Activated CD4-positive, alpha-beta T cell treated with anti-CD3 and anti-CD28 coated beads for 24 hours (primary cell): ENCODE data around the gene DLGAP3.

Source experiments
- DNase-seq, 2 donors: peaks; one replicate each; pipeline ENCODE4 v3.0.0-alpha.2; 2020; ENCODE audit warnings: low read depth in 2 of 2

Gene DLGAP3

DNA sequence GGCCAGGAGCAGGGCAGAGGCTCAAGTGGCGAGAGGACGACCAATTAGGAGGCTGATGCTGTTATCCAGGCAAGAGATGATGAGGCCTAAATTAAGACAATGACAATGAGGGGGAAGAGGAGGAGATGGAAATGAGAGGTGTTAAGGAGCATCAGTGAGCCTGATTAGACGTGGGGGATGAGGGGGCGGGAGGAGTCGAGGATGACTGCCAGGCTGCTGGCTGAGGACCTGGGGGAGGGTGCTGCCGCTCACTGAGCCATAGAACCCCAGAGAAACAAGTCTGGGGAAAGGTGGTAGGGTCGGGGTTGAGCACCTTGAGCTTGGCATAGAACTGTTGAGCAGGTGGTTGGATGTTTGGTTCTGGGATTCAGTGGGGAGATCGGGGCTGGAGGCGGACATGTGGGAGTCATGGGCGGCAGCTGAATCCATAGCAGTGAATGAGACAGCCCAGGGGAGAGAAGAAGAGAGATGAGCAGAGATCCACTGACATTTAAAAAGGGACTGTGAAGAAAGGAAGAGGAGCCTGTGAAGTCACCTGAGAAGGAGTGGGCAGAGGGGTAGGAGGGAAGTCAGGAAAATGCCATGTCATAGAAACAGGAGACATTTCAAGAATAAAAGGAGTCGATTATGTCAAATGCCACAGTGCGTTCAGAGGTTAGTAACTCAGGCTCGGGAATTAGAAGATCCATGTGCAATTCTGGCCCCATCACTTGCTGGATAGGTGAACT, 28.5 kb downstream of the DLGAP3 start:
- DNase-seq = no peak

DNA sequence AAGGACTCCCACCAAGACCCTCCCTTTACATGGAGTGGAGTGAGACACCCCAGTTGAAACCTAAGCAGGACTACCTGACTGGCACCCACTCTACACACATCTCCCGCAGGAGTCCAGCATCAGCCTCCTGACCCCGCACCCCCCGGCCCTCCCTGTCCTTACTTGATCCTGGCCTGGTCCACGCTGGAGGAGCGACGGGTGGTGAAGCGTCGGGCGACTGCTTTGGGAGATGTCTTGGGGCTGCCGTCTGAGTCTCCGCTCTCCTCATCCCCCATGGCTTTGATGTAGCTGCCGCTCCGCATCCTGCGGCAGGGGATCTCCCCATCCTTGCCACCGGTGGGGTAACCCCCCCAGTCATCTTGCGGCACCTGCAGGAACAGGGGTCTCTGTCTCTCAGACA, 29.5 kb downstream of the DLGAP3 start:
- DNase-seq = no peak

DNA sequence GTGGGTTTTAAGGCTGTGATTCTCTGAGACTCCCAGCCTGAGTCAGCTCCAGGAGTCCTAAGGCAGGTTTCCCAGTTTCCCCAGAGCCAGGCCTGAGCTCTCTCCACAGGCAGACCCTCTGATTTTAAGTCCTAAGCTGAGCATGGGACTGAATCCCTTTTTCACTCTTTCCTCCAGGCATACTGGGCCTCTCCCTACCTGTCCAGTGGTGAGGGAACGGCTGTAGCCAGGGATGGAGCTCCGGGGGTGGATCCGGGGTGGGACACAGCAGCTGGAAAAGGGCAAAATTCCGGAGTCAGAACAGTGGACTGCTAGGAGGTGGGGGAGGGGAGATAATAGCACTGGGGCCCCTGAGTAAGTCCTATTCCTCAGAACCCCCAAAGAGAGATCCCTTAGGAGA, 30.0 kb downstream of the DLGAP3 start:
- no peak for DNase-seq

DNA sequence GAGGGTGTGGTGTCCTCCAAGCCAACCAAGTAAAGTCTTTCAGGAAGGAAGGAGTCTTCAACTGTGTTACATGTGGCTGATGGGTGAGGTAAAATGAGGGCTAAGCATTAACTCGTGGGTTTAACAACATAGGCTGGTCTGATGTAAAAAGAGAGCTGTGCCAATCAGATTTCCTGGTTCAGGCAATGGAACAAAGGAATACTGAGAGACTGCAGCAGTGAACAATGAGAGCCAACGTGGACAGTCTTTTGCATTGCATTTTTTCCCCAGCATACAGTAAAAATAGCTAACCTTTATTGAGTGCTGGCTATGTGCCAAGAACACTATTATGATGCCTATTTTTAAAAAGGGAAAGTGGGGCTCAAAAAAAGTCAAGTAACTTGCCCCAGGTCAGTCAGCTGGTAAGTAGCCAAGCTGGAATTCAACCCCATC, 31.1 kb downstream of the DLGAP3 start:
- no peak for DNase-seq

DNA sequence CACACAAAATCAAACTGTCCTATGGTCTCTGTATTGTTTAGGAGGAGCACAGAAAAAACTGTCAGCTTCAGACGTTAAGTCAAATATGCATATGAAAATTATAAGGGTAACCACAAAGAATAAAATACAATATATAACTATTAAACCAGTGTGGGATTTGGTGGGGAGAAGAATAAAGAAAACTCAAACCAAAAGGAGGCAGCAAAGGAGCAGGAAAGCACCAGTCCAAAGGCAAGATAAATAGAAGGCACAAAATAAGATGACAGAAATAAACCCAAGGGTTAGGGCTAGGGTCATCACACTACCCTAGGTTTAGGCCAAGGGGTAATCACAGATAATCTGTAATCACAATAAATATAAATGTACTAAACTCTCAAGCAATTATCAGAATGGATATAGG, 32.8 kb downstream of the DLGAP3 start:
- no peak for DNase-seq

DNA sequence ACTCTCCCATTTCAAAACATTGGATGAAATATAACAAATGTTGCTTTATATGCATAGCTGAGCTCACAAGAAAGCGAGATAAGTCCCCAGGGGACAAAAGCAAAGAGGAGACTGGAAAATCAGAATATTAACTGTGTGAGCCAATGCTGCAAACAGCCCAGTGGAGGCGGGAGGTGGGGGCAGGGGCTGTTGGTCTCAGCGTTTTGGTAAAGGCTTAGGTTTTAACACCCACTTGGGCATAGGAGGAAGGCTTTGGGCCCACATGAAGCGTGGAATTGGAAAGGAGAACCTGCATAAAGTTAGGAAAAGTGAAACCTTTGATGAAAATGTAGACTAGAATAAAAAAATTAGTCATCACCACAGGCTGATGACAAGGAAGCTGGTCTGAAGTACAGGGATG, 39.7 kb downstream of the DLGAP3 start:
- DNase-seq = no peak

DNA sequence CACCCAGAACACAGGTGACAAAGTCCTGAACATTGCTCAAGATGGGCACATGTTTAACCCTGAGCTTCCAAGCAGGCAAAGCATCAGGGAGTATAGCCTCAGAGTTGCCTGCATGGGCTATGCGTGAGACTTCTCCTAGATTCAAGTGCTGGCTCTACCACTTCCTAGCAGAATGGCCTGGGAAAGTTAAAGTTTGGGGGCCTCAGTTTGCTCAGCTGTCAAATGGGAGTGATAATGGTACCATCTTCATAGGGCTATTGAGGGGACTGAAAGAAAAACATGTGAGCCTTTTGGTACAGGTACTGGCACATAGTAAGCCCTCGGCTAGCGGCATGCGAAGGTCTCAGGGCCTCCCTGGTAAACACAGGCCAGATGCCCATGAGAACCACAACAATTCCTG, 41.9 kb downstream of the DLGAP3 start:
- no peak for DNase-seq

DNA sequence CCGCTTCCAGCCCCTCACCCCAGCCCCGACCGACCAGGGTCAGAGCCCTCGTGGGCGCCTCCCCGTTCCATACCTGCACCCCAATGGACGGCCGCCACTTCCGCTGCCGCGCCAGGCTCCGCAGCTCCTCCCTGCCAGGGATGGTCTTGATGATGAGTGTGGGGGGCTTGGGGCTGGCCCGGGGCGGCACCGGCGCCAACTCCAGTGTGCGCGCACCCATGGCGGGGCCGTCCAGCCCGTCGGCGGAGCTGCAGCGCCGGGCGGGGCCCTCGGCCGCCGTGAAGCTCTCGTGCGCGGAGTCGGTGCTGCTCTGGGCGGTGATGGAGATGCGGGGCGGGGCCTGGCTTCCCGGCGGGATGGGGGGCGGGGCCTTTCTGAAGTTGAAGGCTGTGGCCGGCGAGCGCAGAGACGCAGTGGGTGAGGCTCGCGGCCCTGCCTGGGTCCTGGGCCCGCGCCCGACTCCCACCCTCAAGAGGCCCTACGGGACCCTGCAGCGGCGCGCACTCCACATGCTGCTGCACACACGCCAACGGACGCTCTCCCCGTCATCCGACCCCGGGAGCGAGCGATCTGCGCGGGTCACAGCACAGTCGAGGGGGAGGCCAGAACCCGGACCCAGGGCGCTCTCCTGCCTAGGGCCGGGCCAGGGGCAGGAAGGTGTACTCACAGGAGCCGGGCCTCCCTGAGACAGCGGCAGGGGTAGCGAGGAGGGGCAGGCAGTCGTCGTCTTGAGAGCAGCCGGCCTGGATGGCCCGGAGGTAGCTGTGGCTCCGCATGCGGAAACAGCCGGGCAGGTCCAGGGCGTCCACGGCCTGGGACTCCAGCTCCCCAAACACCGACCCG, 43.8 kb downstream of the DLGAP3 start:
- peak; percentile 49 to 65 for DNase-seq

DNA sequence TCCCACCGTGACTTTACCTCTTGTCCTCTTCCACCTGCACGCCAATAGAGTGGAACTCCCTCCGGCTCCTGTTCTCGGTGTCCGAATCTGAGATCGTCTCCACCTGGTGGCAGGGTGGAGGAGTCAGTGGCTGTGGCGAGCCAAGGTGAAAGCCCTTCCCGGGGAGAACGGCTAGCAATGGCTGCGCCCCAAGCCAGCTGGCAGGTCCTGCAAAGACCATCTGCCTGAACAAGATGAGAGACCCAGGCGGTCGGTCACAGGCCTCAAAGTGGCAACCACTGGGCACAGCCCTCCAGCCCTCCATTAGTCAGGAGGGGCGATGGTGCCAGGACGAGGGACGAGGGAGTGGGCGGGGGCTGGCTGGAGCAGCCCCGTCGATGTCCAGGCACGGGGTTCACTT, 44.5 kb downstream of the DLGAP3 start:
- no peak for DNase-seq

DNA sequence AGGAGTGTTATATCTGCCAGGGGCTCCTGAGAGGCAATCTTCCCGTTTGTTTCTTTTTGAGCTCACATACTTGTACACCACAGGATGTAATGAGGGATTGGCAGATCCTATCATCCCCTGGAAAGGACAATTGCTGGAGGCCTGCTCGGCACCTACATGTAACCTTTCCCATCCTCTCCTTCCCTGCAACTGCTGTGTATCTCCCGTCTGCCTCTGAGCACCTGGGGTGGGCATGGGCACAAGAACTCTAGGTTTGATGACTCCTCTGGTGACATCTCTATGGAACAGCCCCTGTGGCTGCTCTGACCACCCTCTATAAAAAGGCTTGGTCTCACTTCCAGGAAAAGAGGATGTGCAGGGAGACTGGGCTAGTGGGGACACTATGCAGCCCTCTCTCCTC, 44.9 kb downstream of the DLGAP3 start:
- DNase-seq = no peak

DNA sequence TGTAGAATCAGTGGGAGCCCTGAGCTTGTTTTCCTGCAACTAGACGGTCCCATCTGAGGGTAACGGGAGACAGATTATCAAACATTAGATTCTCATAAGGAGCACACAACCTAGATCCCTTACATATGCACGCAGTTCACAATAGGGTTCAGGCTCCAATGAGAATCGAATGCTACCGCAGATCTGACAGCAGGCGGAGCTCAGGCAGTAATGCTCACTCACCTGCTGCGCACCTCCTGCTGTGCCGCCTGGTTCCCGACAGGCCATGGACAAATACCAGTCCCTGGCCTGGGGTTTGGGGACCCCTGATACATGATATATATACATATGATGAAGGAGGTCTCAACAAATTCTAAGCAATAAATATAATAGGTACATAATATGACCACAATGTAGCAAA, 50.2 kb downstream of the DLGAP3 start:
- no peak for DNase-seq

DNA sequence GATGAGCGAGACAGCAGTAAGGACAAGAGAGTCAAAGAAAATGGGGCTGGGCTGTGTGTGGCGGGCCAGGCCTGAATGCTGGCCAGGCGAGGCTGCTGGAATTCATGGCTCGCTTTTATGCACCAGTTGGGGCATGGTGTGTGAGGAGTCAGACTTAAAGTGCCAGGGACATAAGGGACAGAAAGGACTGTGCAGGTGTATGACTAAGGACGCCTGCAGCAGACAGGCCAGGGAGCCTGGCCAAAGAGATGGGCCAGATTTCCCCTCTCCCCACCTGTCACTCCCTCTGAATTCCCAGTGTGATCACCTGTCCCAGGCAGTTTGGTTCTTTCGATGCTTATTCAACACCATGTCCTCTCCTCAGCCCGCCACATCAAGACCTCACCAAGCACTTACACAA, 53.0 kb downstream of the DLGAP3 start:
- no peak for DNase-seq

DNA sequence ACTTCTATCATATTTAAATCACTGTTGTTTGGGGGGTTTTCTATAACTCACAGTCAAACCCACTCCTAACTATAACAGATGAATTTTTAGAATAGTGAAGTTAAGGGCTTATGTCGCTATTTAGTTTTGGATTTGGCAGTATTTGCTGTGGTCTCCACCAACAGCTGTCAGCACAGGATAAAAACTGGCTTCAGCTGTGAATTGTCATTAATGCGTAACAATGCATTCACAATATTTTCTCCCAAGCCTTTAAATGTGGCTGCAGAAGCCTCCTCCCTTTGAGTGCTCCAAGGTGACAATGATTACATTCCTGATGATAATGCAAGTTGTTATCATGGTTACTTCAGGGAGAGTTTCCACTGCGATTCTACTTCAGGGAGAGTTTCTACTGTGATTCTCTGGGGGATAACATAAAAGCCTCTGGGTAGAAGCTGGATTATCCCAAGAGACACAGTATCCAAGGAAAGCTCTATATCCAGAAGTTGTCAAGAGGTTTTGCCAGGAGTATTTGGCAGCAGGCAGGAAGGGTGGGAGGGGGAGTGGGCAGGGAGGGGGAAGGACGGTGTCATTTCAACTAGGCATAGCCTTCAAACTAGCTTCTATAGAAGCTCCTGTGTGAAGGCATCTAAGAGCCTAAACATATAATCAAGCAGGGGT, 55.0 kb downstream of the DLGAP3 start:
- DNase-seq = no peak

DNA sequence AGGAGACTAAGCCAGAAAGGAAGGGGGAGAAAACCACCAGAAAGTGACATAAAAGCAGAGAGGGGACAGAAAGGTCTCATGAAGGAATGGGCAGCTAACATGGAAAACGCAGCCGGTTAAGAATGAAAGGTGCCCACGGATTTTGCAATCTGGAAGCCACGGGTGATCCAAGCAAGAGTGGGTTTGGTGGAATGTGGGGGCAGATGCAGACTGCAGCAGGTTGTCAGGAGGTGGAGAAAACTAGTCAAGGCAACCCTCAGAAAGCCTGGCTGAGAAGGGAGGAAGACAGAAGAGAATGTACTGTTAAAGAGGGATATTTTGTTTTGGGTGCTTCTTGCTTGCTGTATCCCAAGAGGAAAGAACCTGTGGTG, 57.3 kb downstream of the DLGAP3 start:
- no peak for DNase-seq

DNA sequence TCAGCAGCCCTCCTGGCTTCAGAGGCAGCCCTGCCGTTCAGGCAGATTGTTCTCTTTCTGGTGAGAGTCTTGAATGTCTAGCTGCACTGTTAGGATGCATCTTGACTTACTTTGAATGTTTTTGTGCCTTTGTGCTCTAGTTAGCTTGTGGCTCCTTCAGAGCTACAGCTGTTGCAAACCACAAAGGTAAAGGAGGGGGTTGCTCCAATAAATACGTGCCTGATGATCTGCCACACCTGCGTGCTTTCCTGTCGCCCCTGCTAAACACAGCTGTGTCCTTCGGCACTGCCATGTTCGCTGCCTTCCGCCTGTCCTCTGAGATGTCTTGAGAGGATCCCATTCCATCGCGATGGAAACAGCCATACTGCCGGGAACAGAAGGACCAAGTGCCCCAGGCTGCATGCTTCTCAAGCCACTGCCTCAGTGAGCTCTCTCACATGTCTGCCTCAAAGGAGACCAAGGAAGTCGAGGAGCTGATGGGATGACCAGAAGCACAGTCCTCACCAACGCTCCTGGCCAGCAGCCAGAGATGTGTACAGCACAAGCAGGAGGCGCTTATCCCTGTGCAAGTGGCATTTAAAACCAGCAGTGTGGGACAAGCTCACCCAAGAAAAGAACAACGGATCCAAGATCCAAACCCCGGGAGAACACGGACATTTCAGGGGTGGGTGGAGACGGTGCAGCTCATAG, 57.9 kb downstream of the DLGAP3 start:
- no peak for DNase-seq

DNA sequence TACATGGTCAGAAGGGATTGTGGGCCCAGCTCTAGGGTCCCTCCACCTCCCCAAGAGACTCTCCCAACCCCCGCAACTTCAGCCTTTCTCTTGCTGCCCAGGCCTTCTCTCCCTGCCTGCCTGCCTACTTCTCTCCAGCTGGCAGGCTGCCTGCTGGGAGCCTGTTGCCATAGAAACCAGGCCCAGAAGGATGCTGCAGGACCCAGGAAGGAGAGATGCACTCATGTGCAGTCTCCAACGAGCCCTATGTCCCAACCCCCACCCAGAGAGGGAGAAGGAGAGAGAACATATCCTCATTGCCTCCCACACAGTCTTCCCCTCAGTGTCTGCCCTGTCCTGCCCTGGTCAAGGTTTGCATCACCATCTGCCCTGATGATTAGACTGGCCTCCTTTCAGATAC, 59.1 kb downstream of the DLGAP3 start:
- DNase-seq = no peak

DNA sequence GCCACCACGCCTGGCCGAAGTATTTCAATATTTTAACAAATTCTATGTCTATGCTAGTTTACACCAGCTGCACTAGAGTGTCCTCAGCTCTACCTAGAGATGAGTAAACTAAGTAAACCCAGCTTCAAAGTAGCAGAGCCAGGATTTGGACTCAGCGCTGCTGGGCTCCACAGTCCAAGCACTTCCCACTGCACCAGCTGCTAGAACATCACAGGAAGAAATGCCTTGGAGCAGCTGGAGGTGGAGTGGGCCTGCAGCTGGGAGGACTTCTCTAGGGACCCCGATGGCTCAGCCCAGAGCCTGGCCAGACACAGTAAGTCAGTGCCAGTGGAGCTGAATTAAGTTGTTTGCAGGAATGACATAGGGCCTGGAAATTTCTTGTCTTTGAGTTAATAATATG, 59.7 kb downstream of the DLGAP3 start:
- DNase-seq = no peak

DNA sequence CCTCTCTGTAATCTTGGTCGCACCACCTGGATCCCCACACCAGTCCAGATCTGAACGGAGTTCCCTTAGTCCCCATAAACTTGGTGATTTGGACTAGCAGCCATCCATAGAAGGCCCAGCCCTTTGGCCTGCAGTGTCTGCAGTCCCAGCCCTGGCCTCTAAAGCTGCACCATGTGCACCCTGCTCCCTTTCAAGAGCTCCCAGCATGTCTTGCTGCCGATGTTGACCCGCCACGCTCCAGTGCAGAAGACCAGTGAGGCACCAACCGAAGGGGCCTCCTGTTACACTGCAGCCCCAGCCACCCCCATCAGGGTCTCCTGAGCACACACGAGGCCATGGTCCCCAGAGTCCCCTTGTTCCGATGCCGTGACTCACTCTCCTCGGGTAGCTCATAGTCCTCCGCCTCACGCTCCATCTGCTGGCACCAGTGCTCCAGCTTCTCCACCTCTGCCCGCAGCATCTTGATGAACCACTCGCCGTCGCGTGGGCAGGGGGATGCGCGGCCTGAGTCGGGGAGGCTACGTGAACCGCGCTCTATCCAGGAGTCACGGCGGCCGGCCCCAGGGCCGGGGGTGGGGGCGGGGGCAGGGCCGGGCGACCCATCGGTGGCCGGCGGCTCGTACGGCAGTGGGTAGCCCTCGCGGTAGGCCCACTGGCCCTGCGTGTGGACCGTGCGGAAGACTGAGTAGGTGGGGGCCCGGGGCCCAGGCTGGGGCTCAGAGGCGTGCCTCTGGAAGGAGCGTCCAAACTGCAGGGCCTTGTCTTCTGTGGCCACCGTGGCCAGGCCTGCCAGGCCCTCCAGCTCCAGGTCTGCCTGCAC, 61.0 kb downstream of the DLGAP3 start:
- DNase-seq = no peak

DNA sequence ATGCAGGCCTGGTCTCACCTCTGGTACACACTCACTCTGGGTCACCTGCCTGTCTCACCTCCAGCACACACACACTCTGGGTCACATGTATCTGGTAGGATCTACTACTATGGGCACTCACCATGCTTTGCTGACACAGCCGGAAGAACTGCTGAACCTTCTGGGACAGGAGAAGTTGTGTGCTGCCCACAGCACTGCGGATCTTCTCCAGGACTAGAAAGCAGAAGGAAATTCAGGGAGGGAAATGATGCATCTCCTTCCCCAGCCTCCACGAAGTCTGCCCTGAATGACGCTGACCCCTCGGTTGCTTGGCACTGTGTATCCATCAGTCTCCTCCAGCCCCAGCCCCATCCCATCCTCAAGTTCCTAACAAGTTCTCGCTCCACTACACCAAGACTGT, 62.0 kb downstream of the DLGAP3 start:
- DNase-seq = no peak

DNA sequence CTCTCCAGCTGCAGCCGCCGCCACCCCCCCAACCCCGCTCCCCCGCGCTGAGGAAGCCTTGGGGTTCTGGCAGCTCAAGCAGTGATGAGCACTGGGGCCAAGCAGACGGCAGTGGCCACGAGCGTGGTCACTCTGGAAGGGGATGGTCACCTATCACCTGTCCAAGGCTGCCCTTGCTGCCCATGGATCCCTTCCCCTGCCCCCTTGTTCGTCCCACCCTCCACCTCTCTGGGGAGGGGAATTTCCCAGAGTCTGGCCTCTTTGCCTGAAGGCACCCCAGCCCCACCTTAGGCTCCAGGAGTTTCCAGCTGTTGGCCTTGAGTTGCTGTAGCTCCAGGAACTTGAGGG, 62.7 kb downstream of the DLGAP3 start:
- no peak for DNase-seq

DNA sequence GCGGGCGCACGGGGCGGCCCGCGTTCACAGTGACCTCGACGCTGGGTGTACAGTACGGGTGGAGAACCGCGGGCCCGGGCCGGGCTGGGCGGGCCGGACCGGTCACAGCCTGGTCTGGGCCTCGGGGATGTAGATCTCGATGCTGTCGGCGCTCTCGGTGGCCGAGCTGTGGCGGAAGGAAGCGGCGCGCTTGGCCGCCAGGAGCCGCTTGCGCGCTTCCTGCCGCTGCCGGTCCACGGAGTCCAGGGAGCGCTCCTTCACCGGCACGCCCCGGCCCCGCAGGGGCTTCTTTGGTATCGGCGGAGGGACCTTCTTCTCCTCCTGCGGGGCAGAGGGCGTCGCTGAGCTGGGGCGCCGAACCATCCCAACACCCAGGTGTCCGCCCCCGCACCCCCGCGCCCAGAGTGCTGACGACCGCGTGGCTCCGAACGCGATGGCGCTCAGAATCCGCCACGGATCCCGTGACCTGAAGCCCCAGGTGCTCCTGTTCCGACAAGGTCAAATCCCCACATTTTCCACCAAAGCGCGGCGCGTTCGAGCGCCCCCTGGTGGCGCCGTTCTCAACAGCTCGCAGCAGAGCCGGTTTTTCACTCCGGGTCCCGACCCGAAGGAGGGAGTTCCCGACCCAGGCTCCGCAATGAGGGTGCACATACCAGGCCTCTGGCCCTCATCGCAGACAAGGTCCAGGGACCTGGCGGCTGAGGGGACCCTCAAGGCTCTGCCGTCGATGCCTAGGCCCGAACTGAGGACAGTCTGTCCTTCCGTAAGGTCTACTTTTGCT, 63.3 kb downstream of the DLGAP3 start:
- DNase-seq = peak; percentile 93
